ENCODE data around the gene FGGY. TPM values are rescaled to one million over a fixed set of nuclear protein-coding genes. Genes with fewer than 3 reads are reported as not detected.
A peak's percentile ranks its signal among the peaks of the same experiment; 100 is the strongest.

Gene FGGY
- total RNA-seq, 2 donors from 2014 or later = 16.0 to 21.8 TPM

DNA sequence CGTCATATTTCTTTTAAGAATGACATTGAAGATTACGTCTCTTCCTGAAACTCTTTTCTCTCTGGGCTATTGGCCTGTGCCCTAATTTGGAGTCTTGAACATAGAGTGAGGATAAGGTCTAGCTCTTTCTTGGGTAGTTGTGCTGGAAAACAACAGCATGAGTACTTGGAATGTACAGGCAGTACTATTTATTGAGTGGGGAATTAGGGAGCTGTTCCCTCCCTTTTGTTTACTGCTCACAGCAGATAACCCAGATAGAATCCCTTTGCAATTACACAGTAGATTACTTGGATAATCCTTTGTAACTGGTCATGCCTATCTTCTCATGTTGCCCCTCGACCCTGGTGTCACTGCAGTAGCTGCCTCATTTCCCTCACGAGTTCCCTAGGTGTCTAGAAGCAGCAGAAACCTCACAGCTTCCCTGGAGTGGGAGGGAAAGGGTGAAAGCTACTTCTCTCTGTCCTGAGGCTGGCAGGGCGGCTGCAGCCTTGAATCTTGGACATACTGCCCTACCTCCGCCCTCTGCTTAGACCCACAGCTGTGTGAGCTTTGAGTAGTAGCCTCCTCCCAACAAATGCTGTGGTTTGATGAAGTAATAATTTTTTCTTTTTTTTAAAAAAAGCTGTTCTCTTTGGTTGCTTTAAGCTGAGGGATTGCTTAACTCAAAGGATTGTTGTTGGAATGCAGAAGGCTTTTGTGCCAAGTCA, 70.6 kb downstream of the FGGY start:
- H3K4me3 ChIP-seq = no peak overlapping the region
- H3K27me3 ChIP-seq = no peaks in the 10 kb centered on the region
- TF ChIP-seq, protein P1, sequence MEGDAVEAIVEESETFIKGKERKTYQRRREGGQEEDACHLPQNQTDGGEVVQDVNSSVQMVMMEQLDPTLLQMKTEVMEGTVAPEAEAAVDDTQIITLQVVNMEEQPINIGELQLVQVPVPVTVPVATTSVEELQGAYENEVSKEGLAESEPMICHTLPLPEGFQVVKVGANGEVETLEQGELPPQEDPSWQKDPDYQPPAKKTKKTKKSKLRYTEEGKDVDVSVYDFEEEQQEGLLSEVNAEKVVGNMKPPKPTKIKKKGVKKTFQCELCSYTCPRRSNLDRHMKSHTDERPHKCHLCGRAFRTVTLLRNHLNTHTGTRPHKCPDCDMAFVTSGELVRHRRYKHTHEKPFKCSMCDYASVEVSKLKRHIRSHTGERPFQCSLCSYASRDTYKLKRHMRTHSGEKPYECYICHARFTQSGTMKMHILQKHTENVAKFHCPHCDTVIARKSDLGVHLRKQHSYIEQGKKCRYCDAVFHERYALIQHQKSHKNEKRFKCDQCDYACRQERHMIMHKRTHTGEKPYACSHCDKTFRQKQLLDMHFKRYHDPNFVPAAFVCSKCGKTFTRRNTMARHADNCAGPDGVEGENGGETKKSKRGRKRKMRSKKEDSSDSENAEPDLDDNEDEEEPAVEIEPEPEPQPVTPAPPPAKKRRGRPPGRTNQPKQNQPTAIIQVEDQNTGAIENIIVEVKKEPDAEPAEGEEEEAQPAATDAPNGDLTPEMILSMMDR (IDR thresholded peaks at IDR 0.05) = no peak
- H3K36me3 ChIP-seq = no peaks in the 10 kb centered on the region
- no peaks in the 10 kb centered on the region for H3K9me3 ChIP-seq
- DNase-seq (ENCODE audit: low spot score) = peak; percentile 79
- H3K4me1 ChIP-seq = peaks cover 0 to 18% of the 10 kb centered on the region in 2 donors
- H3K27ac ChIP-seq = peak overlapping the region; percentile 64 to 69

DNA sequence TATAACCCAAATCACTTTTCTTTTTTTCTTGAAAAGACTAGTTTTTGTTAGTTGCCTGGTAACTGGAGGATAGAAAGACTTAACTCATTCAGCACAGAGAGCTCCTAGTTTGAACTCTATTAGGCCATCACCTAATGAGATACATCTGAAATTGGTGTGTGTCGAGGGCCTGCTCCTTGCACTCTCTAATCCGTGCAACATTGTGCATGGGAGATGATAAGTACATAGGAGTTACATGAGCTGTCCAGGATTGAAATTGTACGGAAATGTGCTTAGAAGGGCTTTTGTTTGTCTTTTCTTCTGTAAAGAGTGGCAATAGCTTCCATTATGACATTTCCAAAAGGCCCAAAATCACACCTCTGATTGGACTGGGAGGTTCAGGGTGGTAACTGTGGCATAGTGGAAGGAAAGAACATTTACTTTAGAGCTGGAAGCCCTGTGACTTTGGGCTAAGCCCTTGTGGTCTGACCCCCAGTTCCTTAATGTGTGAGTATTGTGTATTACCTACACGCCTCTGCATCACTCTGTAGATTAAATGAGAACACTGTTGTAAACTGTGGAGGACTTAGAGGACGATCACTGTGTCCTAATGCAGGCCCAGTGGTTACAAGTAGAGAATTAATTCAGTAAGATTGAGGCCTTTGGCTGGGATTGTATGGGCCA, 71.2 kb downstream of the FGGY start:
- H3K9me3 ChIP-seq = no peaks in the 10 kb centered on the region
- H3K27me3 ChIP-seq = no peaks in the 10 kb centered on the region
- H3K4me1 ChIP-seq = peaks cover 0 to 18% of the 10 kb centered on the region in 2 donors
- H3K4me3 ChIP-seq = no peak overlapping the region
- DNase-seq (ENCODE audit: low spot score) = no peak
- H3K27ac ChIP-seq = peak overlapping the region; percentile 56 to 64
- TF ChIP-seq, protein P1 (IDR thresholded peaks at IDR 0.05) = no peak
- H3K36me3 ChIP-seq = no peaks in the 10 kb centered on the region

DNA sequence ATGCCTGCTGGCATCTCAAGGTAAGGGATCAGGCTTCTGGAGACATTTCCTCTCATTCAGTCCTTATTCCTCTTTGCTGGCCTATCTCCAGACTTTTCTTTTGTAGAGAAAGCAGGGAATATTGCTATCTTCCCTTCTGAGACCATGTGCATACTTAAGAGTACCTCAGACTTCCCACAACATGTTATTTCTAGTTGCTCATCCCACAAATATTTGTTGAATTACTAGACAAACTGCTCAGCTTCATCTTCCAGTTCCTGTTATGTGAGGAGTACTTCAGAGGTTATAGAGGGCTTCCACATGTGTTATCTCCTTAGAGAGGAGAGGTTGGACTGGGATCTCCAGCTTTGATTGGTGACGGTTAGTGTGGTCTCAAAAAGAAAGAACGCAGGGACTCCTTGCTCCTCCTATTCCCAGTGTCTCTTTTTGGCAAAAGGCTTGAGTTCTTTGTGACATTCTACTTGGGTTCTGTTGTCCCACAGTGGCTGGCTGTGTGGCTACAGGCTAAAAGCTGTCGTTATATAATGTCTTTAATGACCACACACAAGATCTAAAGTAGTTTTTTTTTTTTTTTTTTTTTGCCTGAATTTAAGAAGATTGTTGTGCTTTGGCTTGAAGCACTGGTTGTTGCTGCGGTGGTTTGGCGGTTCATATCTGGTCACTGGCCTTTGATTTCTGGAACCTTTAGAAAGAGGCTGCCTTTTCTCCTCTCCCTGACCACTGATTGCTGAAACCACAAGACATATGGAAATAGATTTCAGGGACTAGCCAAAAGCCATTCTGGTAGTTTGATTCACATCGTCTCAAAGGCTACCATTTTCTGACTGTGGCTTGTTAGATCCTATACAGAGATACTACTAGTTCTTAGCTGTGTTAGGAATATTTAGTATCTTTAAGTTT, 78.7 kb downstream of the FGGY start:
- H3K9me3 ChIP-seq = no peaks in the 10 kb centered on the region
- DNase-seq (ENCODE audit: low spot score) = no peak
- H3K36me3 ChIP-seq = no peaks in the 10 kb centered on the region
- no peaks in the 10 kb centered on the region for H3K4me1 ChIP-seq
- no peaks in the 10 kb centered on the region for H3K27me3 ChIP-seq
- H3K4me3 ChIP-seq = no peak overlapping the region
- TF ChIP-seq, protein P1 (IDR thresholded peaks at IDR 0.05) = no peak
- H3K27ac ChIP-seq = peak overlapping the region in 1 of 2 donors; percentile 35

DNA sequence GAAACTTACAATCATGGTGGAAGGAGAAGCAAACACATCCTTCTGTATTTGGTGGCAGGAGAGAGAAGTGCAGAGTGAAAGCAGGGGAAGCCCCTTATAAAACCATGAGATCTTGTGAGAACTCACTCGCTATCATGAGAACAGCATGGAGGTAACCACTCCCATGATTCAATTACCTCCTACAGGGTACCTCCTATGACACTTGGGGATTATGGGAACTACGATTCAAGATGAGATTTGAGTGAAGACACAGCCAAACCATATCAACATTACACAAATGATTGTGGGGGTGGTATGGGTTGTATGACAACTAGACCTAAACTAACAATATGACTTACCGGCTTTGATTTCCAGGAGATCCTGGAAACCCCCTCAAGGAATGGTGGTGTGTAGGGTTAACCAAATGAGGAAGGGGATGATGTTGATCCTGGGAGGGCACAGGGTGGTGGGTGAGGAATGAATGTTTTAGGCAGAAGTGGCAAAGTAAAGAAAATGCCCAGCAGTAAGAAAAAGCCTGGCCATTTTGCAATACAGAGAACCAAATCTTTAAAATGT, 80.5 kb downstream of the FGGY start:
- Histone ChIP-seq H3K27me3 (no peaks in the 10 kb centered on the region), H3K4me1 (no peaks in the 10 kb centered on the region), H3K36me3 (no peaks in the 10 kb centered on the region), H3K4me3 (no peak overlapping the region), H3K9me3 (no peaks in the 10 kb centered on the region), H3K27ac (no peak overlapping the region)
- TF ChIP-seq, protein P1 (IDR thresholded peaks at IDR 0.05) = no peak
- no peak for DNase-seq (ENCODE audit: low spot score)

DNA sequence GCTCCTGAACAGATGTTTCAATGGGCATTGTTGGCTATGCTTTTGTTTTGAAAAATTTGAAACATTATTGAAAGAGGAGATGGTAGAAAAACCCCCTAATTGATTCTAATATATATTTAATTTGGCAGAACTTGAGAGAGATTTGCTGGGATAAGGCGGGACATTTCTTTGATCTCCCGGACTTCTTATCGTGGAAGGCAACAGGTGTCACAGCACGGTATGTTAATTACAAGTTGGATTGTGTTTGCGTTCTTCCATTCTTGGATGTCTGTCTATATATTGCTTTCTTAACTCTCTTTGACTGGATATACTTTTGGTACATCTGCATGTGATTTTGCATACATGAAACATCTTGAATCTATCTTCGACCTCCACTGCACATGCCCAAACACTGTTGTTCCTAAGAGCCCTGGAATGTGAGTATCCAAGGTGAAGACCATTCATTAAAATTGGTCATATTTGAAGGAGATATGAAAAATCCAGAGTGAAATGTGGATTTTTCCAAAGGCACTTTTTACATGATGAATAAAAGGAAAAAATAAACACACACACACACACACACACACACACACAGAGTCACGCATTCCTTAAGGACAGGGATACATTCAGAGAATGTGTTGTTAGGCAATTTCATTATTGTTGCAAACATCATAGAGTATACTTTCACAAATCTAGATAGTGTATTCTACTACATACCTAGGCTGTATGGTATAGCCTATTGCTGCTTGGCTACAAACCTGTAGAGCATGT, 81.9 kb downstream of the FGGY start:
- DNase-seq (ENCODE audit: low spot score) = no peak
- no peaks in the 10 kb centered on the region for H3K4me1 ChIP-seq
- TF ChIP-seq, protein P1 (IDR thresholded peaks at IDR 0.05) = no peak

More for the DNA sequence above, 81.9 kb downstream of the FGGY start:
- no peak overlapping the region for H3K4me3 ChIP-seq
- no peaks in the 10 kb centered on the region for H3K36me3 ChIP-seq
- H3K27ac ChIP-seq = no peak overlapping the region
- H3K9me3 ChIP-seq = no peaks in the 10 kb centered on the region
- no peaks in the 10 kb centered on the region for H3K27me3 ChIP-seq
